K562 (cell line): Measurements from ENCODE around the gene SH3YL1. TPM values are rescaled to one million over a fixed set of nuclear protein-coding genes. Genes with fewer than 3 reads are reported as not detected.
"Not testable (repeated sequence)": the region's sequence is repeated elsewhere in the genome, so short reads cannot be mapped to it uniquely, and the experiment has no call there.

Experiments used
- ATAC-seq: fragments of 200-7000 bp; cut with Tn5 transposase; 3 replicates; pipeline ENCODE4 v1.9.1; 2020; ENCODE audit warnings: moderate library complexity
- BruUV-seq: library from RNA; stranded (reverse); fragments of 400-500 nt; replicated peaks from 2 replicates; lab custom pipeline; 2021; lab: Mats Ljungman, UMichigan
- CTCF ChIA-PET: fragments of 300-600 bp; formaldehyde crosslinking; extraction: SDS; loops from one replicate; lab custom pipeline; 2021; ENCODE audit warnings: low intra/inter-chr PET ratio; lab: Yijun Ruan, JAX
- POLR2A ChIA-PET: fragments of 300-600, 350-650 bp; sonication (Branson Sonifier 250); formaldehyde crosslinking; extraction: SDS; loops from one replicate; lab custom pipeline; 2021; ENCODE audit warnings: antibody characterized with exemption, inconsistent platforms; lab: Yijun Ruan, JAX
- DNase-seq, 4 experiments: peaks; one replicate each; pipeline versions ENCODE4 v3.0.0 to v3.0.0-alpha.2; 2011 to 2018; ENCODE audit warnings: low spot score in 3 of 4, mixed read lengths in 3 of 4; ENCODE audit errors: extremely low read depth in 1 of 4
- FAIRE-seq: peaks from 2 replicates; lab custom pipeline; 2011; peaks lifted over from hg19 to GRCh38; lab: Jason Lieb, UNC
- H2AFZ ChIP-seq: 2 replicates; pipeline ENCODE4 v1.6.0; 2011; ENCODE audit warnings: low read depth, low read length, control low read depth, inconsistent platforms
- H3K27ac ChIP-seq: fragments of 200-600 bp; 3 replicates; pipeline ENCODE4 v1.8.0; 2011; ENCODE audit warnings: low read depth, mild to moderate bottlenecking, control low read depth, inconsistent platforms, low read length, moderate library complexity, mixed read lengths; ENCODE audit errors: extremely low read depth
- H3K27me3 ChIP-seq, 2 experiments: fragments of 300-600 bp in 1 of 2; 2 replicates in 1 of 2; 3 replicates in 1 of 2; pipeline versions ENCODE4 v1.6.0 to v1.8.0; 2011; ENCODE audit warnings: inconsistent platforms in 2 of 2, low read length in 2 of 2, mild to moderate bottlenecking in 1 of 2, mixed read lengths in 1 of 2, moderate library complexity in 1 of 2; ENCODE audit not compliant: control insufficient read depth in 2 of 2, insufficient read depth in 2 of 2
- H3K36me3 ChIP-seq: fragments of 300-600 bp; 3 replicates; pipeline ENCODE4 v1.8.0; 2011; ENCODE audit warnings: mild to moderate bottlenecking, low read length, inconsistent platforms; ENCODE audit not compliant: control insufficient read depth, insufficient read depth
- H3K4me1 ChIP-seq, 2 experiments: fragments of 200-600 bp in 1 of 2; replicated peaks in 1 of 2; 2 replicates in 1 of 2; 3 replicates in 1 of 2; pipeline versions ENCODE4 v1.5.1 to v1.8.0; 2011; ENCODE audit warnings: inconsistent platforms in 2 of 2, low read length in 2 of 2, mild to moderate bottlenecking in 1 of 2, mixed read lengths in 1 of 2, moderate library complexity in 1 of 2; ENCODE audit not compliant: control insufficient read depth in 2 of 2, insufficient read depth in 2 of 2
- H3K4me2 ChIP-seq: 2 replicates; pipeline ENCODE4 v1.6.1; 2011; ENCODE audit warnings: low read length, control low read depth, inconsistent platforms, mixed read lengths; ENCODE audit not compliant: insufficient read depth
- H3K4me3 ChIP-seq: fragments of 200-600 bp; sonication (generic), shearing (Covaris generic); 2 replicates; pipeline ENCODE4 v1.5.1; 2016; ENCODE audit warnings: control low read depth, inconsistent platforms
- H3K79me2 ChIP-seq: fragments of 200-600 bp; 3 replicates; pipeline ENCODE4 v1.8.0; 2011; ENCODE audit warnings: low read length, inconsistent platforms; ENCODE audit not compliant: control insufficient read depth, insufficient read depth
- H3K9ac ChIP-seq, 2 experiments: 2 replicates each; pipeline versions ENCODE4 v1.6.0 to v1.6.1; 2011; ENCODE audit warnings: low read depth in 2 of 2, low read length in 2 of 2, control low read depth in 1 of 2, inconsistent platforms in 1 of 2, mild to moderate bottlenecking in 1 of 2, mixed read lengths in 1 of 2; ENCODE audit not compliant: insufficient read depth in 1 of 2
- H3K9me1 ChIP-seq: one replicate; pipeline ENCODE4 v1.6.0; 2011; ENCODE audit warnings: inconsistent platforms, mild to moderate bottlenecking, low read length, moderate library complexity; ENCODE audit not compliant: control insufficient read depth, insufficient read depth
- H3K9me3 ChIP-seq: replicated peaks from 2 replicates; pipeline ENCODE4 v1.5.1; 2011; ENCODE audit warnings: low read depth, low read length, inconsistent platforms; ENCODE audit not compliant: control insufficient read depth, insufficient read depth
- H4K20me1 ChIP-seq: replicated peaks from 2 replicates; pipeline ENCODE4 v1.6.1; 2011; ENCODE audit warnings: low read length, inconsistent platforms, mixed read lengths; ENCODE audit not compliant: control insufficient read depth, insufficient read depth
- RAD21 ChIP-seq, 2 experiments: fragments of 250-450 bp in 1 of 2; fragments of 450-650 bp in 1 of 2; sonication (Bioruptor Pico) in 1 of 2; formaldehyde crosslinking in 1 of 2; IDR thresholded peaks in 1 of 2; conservative IDR thresholded peaks in 1 of 2; 2 replicates each; pipeline versions ENCODE4 v1.4.0 to v1.8.0; 2020 to 2022; ENCODE audit warnings: mild to moderate bottlenecking in 2 of 2, moderate library complexity in 1 of 2
- SMC3 ChIP-seq: conservative IDR thresholded peaks from 2 replicates; pipeline ENCODE4 v1.6.1; 2011; ENCODE audit warnings: low read depth, low read length, improper control_type of control experiment; ENCODE audit not compliant: insufficient read depth
- WGBS: fragments of 100-300 bp; shearing (Covaris generic); methylation state at CpG from one replicate; pipeline ENCODE4 v1.1.6; 2016; ENCODE audit warnings: low coverage, mixed read lengths; ENCODE audit not compliant: insufficient coverage; ENCODE audit errors: missing lambda C conversion rate; 5-methylcytosine and 5-hydroxymethylcytosine counted together
- in situ Hi-C: fragments of 300-500 bp; cut with MboI; formaldehyde crosslinking; loops from 4 replicates; pipeline ENCODE4 v1.15.0; 2018; ENCODE audit warnings: inconsistent platforms, mixed read lengths
- intact Hi-C: fragments of 100-400 bp; cut with micrococcal nuclease; formaldehyde crosslinking; loops from 2 replicates; pipeline ENCODE4 v1.14.2; 2022
- polyA plus RNA-seq, 8 experiments: library from polyadenylated mRNA; depleted of rRNA in 4 of 8; stranded (reverse) in 5 of 8; unstranded in 3 of 8; fragments of >200 nt; fragmentation: Nextera tagmentation in 2 of 8; fragmentation: Illumina TruSeq in 1 of 8; extraction: Ambion mirVana in 2 of 8; extraction: Trizol in 1 of 8; gene quantifications; 2 replicates each; pipeline versions ENCODE4 v1.2.1 to v1.2.3, GENCODE V29; 2011 to 2014; ENCODE audit warnings: inconsistent platforms in 1 of 8, missing spikeins in 1 of 8
- total RNA-seq, 7 experiments: library from RNA; depleted of rRNA in 6 of 7; stranded (reverse); fragments of >200 nt in 6 of 7; fragmentation: Illumina TruSeq in 2 of 7; extraction: Trizol in 2 of 7; gene quantifications; 2 replicates each; pipeline versions ENCODE4 v1.2.1 to v1.2.3, GENCODE V29; 2011 to 2021; ENCODE audit warnings: low replicate concordance in 1 of 7
- TF ChIP-seq, protein P1 (sequence below), 2 experiments: fragments of 450-650 bp; formaldehyde crosslinking in 1 of 2; IDR thresholded peaks; 2 replicates each; pipeline versions ENCODE4 v1.4.0 to v1.6.1; 2014 to 2020; ENCODE audit warnings: mild to moderate bottlenecking in 2 of 2, borderline replicate concordance in 1 of 2, low read depth in 1 of 2
- TF ChIP-seq, protein P2 (sequence below), 3 experiments: IDR thresholded peaks in 2 of 3; conservative IDR thresholded peaks in 1 of 3; 2 replicates each; pipeline ENCODE4 v1.5.1; 2011 to 2012; ENCODE audit warnings: low read length in 3 of 3, mild to moderate bottlenecking in 3 of 3, control low read depth in 2 of 3, improper control_type of control experiment in 1 of 3, inconsistent platforms in 1 of 3, low read depth in 1 of 3, mixed read lengths in 1 of 3, moderate library complexity in 1 of 3; ENCODE audit not compliant: insufficient read depth in 2 of 3

SH3YL1 gene
- total and polyA plus RNA-seq, 9 of the 15 experiments (the other 6 are each of a cell fraction or from before 2014, with no cell fraction given), result 3.9 to 7.8 (median 5.3) TPM

DNA sequence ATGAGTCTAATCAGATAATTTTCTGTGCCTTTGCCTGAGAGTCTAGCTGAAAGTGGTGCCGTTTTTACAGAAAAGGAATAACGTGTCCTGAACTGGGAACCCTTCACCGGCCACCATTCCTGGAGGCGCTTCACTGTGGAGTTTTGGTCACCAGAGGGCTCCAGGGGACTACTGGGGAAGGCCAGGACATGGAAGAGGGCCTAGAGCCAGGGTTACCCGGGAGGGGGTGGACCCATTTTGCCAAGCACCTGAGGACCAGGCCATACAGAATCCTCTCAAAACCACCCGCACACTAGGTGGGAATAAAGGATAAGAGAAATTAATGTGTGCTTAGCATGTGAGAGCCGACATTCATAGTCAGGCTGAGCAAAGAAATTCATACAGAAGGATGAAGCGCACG, 91.7 kb downstream of the SH3YL1 start:
- H3K79me2 ChIP-seq, H3K9ac ChIP-seq, BruUV-seq, H3K4me2 ChIP-seq, in situ Hi-C loops, H3K9me3 ChIP-seq, H3K27ac ChIP-seq, H3K27me3 ChIP-seq, H2AFZ ChIP-seq, POLR2A ChIA-PET, H3K4me3 ChIP-seq, H3K4me1 ChIP-seq, H3K9me1 ChIP-seq, H4K20me1 ChIP-seq, H3K36me3 ChIP-seq: not testable (repeated sequence)
- CTCF ChIA-PET, result interaction anchor here (0.6 to 2.4 kb wide), 2 partner anchors 118 to 1374 kb away, joined by 4 to 34 read pairs; no protein-coding TSS in a partner anchor
- WGBS, result under 1% methylated on average over 9 of the region's 9 CpGs
- DNase-seq (peak; percentile 9 to 41 (median 13)), ATAC-seq (peak; percentile 92), FAIRE-seq (peak; percentile 77)
- intact Hi-C loops, result loop anchor here (1.0 kb wide), 1 partner anchor 118 kb away; no protein-coding TSS in a partner anchor
- TF ChIP-seq, protein P1, sequence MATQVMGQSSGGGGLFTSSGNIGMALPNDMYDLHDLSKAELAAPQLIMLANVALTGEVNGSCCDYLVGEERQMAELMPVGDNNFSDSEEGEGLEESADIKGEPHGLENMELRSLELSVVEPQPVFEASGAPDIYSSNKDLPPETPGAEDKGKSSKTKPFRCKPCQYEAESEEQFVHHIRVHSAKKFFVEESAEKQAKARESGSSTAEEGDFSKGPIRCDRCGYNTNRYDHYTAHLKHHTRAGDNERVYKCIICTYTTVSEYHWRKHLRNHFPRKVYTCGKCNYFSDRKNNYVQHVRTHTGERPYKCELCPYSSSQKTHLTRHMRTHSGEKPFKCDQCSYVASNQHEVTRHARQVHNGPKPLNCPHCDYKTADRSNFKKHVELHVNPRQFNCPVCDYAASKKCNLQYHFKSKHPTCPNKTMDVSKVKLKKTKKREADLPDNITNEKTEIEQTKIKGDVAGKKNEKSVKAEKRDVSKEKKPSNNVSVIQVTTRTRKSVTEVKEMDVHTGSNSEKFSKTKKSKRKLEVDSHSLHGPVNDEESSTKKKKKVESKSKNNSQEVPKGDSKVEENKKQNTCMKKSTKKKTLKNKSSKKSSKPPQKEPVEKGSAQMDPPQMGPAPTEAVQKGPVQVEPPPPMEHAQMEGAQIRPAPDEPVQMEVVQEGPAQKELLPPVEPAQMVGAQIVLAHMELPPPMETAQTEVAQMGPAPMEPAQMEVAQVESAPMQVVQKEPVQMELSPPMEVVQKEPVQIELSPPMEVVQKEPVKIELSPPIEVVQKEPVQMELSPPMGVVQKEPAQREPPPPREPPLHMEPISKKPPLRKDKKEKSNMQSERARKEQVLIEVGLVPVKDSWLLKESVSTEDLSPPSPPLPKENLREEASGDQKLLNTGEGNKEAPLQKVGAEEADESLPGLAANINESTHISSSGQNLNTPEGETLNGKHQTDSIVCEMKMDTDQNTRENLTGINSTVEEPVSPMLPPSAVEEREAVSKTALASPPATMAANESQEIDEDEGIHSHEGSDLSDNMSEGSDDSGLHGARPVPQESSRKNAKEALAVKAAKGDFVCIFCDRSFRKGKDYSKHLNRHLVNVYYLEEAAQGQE (IDR thresholded peaks at IDR 0.05; ENCODE audit: borderline replicate concordance), result peak; percentile 44; the same call in 1 of the 2 replicates
- TF ChIP-seq, protein P1 (CRISPR knock-in tag; IDR thresholded peaks at IDR 0.05; ENCODE audit: low read depth), result not testable (repeated sequence)
- peak; percentile 33; the same call in 1 of the 2 replicates for TF ChIP-seq SMC3
- TF ChIP-seq, protein P2, sequence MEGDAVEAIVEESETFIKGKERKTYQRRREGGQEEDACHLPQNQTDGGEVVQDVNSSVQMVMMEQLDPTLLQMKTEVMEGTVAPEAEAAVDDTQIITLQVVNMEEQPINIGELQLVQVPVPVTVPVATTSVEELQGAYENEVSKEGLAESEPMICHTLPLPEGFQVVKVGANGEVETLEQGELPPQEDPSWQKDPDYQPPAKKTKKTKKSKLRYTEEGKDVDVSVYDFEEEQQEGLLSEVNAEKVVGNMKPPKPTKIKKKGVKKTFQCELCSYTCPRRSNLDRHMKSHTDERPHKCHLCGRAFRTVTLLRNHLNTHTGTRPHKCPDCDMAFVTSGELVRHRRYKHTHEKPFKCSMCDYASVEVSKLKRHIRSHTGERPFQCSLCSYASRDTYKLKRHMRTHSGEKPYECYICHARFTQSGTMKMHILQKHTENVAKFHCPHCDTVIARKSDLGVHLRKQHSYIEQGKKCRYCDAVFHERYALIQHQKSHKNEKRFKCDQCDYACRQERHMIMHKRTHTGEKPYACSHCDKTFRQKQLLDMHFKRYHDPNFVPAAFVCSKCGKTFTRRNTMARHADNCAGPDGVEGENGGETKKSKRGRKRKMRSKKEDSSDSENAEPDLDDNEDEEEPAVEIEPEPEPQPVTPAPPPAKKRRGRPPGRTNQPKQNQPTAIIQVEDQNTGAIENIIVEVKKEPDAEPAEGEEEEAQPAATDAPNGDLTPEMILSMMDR (IDR thresholded peaks at IDR 0.05 in 2 of 3, conservative IDR thresholded peaks at IDR 0.05 in 1 of 3; ENCODE audit: insufficient read depth in 2 of 3, low read depth in 1 of 3, low read length in 3 of 3), result peak; percentile 35 to 55 (median 44); a peak in 5 of 6 replicates
- peak; percentile 64 to 68 for TF ChIP-seq RAD21 (CRISPR knock-in tag; conservative IDR thresholded peaks at IDR 0.05 in 1 of 2, IDR thresholded peaks at IDR 0.05 in 1 of 2)
